LHCN-M2 (cell line): ENCODE results near the gene ARFIP2. TPM values are rescaled to one million over a fixed set of nuclear protein-coding genes. Genes with fewer than 3 reads are reported as not detected.
A peak's percentile ranks its signal among the peaks of the same experiment; 100 is the strongest.

Experiments
- DNase-seq: peaks from one replicate; pipeline ENCODE4 v3.0.0-alpha.2; 2012; ENCODE audit warnings: low read depth
- total RNA-seq: library from RNA; depleted of rRNA; stranded (reverse); fragments of >200 nt; gene quantifications from 2 replicates; pipeline ENCODE4 v1.2.3, GENCODE V29; 2014

Gene ARFIP2
- total RNA-seq, 1 experiment from 2014 or later, result 66.3 TPM

DNA sequence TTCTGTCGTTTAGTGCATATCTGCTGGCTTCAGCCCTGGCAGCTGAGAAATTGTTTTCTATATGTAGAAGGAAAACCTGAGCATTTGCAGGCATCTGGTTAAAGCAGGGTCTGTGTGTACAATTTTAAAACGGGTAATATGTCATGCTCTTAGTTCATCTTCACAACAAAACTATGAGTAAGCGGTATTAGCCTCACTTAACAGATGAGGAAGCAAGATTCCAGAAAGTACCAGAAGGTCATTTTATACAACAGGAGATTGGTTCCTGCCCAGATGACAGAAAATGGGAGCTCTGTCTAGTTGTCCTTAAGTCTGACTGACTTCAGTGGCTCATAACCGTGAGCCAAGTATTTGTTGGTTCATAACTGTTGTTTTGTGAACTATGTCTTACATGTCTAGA, 1.3 kb upstream of the ARFIP2 start:
- no peak for DNase-seq

DNA sequence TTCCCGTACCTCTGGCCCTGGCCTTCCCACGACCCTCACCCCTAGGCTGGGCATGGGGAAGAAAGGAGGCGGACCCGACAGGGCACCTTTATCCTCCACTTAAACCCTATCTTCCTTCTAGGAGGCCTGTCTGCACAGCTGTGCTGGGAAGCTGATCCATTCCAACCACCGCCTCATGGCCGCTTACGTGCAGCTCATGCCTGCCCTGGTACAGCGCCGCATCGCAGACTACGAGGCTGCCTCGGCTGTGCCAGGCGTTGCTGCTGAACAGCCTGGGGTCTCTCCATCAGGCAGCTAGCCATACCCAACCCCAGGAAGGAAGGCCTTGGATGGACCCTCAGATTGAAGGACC, 769 bp upstream of the ARFIP2 start:
- DNase-seq, result no peak

DNA sequence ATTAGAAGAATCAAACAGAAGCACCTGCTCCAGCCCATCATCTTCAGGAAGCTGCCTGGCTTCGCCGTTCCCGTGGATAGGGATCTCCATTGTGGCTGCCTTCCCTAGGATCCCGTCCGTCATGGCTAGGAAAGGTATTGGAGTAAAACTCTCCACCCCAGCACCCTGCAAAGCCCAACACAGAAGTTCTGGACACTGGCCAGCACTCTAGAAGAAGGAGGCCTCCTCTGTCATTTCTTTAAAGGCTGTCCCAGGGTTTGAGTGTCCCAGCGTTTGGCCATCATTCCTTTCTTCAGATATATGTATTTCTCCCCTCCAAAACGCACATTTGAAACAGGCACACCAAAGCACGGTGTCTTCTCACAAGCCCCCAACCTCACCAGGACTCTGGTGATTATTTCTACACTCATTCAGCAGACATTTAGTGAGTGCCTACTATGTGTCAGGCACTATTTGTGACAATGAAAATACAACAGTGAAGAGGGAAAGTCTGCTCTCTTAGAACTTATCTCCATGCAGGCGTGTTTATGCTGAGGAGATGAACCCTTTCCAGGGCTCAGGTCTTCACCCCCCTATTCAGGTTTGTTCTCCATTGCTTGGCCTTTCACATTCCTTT, 724 bp downstream of the ARFIP2 start:
- DNase-seq, result no peak

DNA sequence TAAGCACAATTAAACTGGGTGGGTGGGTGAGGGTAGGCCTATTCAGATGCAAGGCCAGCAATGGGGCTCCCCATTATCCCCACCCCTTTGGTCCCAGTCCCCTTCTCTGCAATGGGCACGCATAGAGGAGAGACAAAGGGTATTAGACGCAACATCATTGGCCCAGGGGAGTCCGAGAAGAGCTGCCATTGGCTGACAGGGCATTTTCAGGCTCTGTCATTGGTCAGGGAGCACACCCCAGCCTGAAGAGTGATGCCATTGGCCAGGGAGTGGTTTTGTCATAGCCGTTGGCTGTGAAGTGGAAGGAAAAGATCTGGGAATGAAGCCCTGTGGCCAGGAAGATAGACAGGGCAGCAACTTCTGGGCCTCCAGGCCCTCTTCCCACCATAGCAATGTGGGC, 4.6 kb downstream of the ARFIP2 start:
- no peak for DNase-seq

DNA sequence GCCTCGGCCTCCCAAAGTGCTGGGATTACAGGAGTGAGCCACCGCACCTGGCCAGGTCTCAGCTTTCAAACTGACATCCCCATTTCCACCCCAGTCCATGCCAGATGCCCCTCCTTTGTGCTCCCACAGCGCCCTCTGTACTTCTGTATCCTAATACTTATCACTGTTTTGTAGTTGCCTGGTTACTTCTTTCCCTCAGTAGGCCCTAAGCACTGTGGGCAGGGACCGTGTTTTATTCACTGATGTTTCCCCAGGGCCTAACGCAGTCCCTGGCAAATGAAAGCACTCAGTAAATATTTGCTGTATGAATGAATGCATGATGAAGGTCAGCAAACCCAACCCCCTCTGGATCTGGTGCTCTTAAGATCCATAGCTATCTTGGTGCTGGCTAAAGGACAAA, 5.2 kb downstream of the ARFIP2 start:
- DNase-seq, result no peak

DNA sequence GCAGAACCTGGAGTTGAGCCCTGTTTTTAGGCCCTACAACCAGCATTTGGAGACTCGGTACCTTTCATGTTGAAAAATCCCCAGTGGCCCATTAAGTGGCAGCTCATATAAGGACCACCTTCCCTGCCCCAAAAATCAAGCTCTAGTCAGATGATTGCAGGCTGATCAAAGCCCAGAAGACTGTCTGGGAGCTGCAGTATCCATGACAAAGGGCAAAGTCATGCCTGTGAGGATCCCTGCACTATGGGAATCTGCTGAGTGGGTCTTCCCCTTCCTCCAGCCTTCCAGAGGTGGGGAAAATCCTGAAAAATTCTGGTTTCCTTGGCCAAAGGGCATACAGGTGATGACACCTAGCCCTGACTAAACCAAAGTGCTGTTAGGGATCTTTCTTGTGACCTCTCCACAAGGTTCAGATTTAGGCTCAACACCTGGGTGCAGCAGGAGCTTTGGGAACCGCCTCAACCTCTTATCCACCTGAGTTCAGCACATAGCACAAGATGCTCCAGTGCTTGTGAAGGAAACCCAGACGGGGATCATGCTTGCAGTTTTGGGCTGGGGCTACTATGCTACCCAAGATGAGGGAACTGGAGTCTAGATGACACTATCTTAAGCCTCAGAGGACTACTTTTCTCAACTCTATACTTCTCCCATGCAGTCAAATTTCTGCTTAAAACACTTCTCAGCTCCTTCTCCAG, 6.2 kb downstream of the ARFIP2 start:
- no peak for DNase-seq

DNA sequence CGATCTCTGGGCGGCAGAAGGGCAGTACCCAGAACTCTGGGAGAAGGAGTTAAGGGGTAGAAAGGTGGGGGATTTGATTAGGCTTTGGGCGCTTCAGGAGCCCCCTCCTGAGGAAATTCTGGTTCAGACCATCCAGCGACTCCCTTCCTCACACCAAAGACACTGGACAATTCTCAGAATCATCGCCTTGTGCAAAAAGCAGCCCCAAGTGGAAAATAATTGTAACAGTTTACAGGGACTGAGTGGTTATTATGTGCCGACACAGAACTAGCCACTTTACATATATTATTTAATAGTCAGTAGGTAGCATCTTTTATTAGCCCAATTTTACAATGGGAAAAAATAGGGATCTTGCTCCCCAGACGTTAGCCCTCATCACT, 6.7 kb downstream of the ARFIP2 start:
- no peak for DNase-seq

DNA sequence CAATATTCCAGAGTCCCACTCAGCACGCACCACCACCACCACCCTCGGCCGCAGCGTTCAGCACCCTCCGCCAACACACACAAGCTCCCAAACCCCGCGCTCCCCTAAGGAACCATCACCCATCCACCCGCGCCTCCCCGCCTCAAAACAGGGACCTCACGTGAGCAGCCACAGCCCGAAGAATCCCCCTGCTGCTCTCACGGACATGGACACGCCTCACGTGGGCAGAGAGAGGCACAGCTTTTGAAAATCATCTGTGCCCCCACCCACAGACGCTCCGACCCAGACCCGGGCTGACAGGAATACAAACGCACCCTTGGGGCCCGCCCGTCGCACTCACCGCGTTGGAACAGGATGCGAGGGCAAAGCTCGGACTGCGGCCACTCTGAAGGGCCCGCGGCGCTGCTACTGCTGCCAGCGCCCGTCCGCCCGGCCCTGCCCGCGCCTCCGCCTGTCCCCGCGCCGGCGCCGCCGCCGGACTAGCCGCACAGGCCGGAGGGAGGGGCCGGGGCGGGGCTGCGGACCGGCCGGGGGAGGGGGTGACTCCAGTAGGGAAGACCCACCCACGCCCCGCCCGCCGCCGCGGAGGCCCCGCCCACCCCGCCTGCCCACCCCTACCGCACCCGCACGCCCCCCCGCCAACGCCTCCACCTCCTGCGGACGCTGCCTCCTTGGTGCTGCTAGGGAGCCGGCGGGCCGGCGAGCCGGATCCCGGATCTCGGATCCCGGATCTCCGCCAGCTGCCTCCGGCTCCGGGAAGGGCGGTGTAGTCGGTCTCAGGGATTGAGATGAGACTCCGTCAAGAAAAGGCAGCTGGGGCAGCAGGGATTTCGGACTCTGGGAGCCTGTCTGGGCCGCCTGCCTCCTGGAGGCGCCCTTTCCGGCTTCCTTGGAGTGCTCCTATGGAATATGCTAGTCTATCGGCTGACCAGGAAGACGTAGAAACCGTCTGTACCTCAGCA, 7.4 kb downstream of the ARFIP2 start, which contains the start of gene TRIM3:
Gene TRIM3 (minus strand): TSS at position 491 of the 962 bp plus-strand sequence. CDS start 8,246 bp downstream, outside the sequence.
- DNase-seq, result peak; percentile 80

DNA sequence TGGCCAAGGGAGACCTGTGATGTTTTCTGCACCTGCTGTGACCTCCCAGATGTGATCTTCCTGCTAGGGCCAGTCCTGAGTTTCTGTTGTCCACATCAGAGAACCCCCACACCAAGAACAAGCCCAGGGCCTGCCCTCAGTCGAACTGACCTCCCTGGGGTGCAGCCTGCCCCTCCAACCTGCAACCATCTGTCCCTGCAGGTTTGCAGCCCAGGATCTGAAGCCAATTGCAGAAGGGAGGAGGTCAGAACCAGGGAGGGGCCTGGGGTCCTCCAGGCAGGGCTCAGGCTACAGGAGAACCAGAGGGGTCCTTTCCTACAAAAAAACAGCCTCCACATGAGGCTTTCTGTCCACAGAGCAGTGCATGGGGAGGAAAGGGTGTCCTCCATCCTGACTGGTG, 8.2 kb downstream of the ARFIP2 start:
- no peak for DNase-seq

DNA sequence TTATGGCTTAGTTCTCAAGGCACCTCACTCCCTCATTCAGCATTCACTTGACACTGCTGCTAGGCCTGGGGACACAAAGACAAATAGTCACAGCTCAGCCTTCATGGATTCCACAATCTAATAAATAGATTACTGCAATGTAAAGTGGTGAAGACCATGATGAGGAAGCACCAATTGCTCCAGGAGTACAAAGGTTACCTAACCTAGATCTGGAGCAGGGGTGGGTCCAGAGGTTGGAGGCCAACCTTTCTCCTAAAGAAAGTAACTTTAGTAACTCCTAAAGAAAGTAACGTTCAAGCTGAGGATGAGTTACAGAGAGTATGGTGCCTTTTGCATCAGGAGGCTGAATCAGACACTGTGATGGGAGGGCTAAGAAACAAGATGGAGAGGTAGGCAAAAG, 11.5 kb downstream of the ARFIP2 start:
- no peak for DNase-seq

DNA sequence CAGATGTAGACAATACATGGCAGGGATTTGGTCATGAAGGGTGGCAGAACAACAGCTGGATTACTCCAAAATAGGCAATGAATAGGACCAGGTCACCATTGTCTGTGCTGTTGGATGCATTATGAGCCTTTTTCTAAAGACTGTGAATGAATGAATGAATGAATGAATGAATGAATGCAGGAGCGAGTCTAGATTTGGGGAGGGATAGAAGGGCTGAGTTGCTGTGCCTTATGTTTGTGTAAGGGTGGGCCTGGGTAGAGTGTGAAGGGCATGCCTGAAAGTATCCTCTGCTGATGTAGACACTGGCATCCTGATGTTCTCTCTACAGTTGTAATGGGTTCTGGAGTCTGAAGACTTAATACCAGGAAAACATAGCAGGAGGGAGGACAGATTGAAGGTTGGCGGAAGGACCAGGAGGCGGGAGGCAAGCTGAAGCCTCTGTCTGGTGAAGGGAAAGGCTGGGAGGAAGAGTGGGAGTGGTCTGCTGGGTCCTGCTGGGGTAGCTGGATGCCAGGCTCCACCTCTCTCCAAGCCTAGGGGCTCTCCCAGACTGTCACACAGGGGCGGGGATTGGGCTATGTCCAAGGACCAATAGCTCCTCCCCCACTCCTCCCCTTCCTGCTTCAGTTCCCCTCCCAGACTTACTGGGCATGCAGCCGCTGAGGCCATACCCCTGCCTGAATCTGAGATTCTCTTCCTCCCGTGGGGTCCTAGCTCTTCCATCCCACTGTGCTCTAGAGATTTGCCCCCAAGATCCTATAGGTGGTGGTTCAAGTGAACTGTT, 12.2 kb downstream of the ARFIP2 start:
- peak; percentile 37 for DNase-seq

DNA sequence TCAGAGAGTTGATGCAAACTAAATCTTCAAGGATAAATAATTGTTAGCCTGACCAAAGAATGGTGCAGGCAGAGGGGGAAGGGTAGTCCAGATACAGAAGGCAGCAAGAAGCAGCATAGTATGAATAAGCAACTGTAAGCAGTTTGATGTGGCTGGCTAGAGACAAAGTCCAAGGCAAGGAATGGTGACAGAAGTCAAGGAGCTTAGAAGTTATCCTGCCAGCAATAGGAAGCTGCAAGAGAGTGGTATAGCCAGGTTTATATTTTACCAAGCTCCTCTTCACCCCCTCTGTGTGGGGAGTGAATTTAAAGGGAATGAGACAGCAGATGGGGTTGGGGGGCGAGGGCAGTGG, 22.1 kb downstream of the ARFIP2 start:
- no peak for DNase-seq

DNA sequence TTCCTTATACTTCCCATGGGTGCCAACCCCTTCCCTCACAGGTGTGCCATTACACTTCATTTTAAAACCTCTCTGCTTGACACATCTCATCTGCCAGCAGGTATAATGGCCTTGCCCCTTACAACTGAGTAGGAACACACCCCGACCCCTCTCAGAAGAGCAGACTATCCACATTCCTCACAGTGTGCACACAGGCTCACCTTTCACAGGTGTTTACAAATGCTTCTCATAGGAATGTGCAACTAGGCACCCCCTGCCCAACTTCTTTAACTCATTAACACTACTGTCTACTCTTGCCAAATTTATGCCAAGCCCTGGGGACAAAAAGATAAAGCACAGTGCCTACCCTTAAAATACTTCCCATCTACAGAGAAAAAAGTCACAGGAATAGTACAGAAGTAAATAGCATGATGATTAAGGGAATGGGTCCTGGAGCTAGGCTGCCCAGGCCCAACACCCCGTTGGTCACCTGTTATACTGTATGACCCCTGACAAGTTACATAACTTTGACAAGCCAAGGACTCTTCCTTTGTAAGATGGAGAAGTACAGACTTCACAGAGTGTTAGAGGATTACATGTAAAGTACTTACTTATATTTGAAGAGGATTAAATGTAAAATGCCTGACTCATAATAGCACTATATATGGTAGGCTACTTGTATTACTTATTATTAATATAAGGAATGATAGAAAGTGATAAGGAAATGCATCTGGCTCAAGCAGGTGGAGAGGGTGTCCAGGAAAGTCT, 22.6 kb downstream of the ARFIP2 start:
- DNase-seq, result no peak

DNA sequence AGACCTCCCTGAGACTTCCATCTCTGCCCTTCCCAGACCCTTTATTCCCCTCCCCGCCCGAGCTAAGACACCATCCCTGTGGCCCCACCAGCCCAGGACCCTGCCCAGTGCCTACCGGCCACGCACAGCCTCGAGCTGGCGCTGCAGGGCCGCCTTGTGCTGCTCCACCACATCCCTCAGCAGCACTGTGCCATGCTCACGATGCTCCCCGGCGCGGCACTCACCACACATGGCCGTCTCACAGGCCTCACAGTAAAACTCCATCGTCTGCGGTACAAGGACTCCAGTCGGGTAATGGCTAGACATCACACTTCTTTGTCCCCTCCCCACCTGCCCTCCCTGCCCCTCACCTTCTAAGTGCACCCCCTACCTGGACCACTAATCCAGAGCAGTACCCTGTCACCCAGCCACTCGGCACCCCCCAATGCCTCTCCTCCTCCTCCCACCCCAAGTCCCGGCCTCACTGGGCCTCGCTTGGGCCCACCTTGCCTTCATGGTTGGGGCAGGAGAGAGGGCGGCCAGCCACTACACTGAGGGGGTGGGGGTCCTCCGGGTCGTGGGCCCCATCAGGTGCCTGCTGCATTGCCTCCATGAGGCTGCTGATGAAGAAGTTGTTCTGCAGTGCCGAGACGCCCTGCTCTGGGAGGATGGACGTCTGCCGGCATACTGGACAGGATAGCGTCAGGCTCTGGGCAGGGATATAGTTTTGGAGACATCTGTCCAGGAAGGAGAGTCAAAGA, 23.4 kb downstream of the ARFIP2 start:
- no peak for DNase-seq

DNA sequence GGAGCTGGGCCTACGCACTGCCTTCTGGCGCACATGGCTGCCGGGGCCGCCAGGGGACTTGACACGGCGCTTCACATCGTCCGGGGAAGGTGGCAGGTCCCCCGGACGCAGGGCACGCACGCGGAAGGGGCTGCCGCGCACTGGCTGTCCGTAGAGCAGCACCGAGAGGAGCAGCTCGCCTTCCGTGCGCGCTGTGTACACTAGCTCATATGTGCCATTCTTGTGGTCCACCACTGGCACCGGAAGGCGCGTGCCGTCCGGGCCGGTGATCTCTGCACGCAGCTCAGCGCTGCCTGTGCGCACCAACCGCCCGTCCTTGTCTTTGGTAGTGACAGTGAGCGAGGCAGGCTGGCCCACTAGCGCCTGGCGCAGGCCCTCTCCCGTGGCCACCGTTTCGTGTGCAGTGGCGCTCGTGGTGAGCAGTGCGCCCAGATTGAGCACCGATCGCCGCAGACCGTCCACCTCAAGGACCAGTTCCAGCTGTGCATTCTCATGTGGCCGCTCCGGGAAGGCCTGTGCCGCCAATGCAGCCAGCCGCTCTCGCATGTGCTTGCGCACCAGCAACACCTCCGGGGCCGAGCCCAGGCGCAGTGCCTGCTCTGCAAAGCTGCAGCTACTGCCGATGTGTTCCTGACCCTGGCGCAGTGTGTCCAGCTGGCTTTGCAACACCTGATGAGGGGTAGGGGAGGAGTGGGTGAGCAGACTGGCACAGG, 24.6 kb downstream of the ARFIP2 start:
- DNase-seq, result no peak

DNA sequence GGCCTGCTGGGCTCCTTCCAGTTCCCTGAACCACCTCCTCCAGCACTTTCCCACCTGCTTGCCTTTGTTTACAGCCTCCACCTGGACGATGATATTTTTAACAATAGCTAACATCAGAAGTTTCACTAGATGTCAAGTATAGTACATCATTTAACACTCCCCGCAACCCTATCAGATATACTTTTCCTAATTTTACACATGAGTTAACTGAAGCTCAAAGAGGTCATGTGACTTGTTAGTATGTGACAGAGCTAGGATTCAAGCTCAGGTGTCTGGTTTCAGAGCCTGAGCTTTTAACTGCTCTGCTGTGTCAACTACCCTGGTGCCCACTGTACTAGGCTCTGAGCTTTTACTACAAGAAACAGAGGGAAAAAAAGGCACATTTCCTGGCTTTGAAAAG, 26.1 kb downstream of the ARFIP2 start:
- no peak for DNase-seq

DNA sequence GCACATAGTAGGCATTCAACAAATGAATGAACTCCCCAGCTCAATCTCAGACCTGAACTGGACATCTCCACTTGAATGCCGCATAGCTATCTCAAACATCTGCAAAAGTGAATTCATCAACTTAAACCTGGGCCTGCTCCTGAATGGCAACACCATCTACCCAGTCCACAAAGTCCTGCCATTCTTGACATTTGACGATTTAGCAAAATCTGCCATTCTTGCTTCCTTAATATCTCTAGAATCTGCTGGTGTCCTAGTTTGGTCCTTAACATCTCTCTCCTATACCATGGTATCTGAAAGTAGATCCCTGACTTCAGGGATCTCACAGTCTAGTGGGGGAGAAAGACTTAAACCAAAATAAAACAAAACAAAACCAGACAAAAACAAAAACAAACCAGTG, 28.0 kb downstream of the ARFIP2 start:
- DNase-seq, result no peak

DNA sequence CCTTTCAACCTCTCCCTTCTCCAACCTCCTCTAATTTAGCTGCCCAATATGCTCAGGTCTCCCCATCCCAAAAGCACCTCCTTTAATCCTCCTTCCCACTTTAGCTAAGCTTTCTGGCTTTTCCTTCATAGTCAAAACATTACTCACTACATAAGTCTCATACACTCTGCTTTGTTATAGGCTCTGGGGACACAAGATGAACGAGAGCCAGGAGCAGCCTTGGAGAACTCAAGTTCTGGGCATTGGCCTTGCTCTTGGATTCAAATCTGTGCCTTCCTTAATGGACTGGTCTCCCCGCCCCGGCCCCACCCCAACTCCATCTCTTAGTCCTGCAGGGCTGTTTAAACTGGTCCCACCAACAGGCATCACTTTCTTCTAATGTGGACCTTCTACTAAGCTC, 28.9 kb downstream of the ARFIP2 start:
- peak; percentile 30 for DNase-seq

DNA sequence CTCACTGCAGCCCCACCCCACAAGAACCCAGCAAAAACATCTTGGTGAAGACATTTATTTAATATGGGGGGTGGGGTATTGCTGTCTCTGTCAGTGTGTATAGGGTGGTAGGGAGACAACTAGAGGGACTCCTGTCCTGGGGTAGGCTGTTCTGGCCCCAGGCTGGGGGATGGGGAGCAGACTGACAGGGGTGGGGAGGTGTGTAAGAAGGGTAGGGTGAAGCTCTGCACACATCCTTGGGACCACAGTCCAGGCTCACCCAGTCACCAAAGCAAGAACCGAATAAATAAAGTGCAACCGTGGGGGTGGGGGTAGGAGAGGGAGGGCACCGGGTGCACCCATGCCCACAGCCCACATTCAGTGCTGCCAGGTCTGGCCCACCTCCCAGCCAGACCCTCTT, 32.6 kb downstream of the ARFIP2 start:
- DNase-seq, result no peak
